Fibroblast of mammary gland (primary cell): ENCODE results near the gene PRXL2C.
A peak's percentile ranks its signal among the peaks of the same experiment; 100 is the strongest.
"Not testable (repeated sequence)": the region's sequence is repeated elsewhere in the genome, so short reads cannot be mapped to it uniquely, and the experiment has no call there.

Experiments
- DNase-seq: peaks from one replicate; pipeline ENCODE4 v3.0.0-alpha.2; 2010; ENCODE audit warnings: low read depth
- H3K4me3 ChIP-seq: 2 replicates; pipeline ENCODE4 v1.5.1; 2011; ENCODE audit warnings: low read depth, mild to moderate bottlenecking, low read length, moderate library complexity; ENCODE audit not compliant: control insufficient read depth
- CTCF ChIP-seq: conservative IDR thresholded peaks from 2 replicates; pipeline ENCODE4 v1.5.1; 2011; ENCODE audit warnings: low read depth, low read length, inconsistent platforms; ENCODE audit not compliant: control insufficient read depth, insufficient read depth

The PRXL2C gene

GRCh38 chr9:96617439-96618185 is 37.5 kb downstream of the PRXL2C start:
- TF ChIP-seq CTCF: no peak
- DNase-seq: no peak
- H3K4me3 ChIP-seq: peak overlapping the region; percentile 63

GRCh38 chr9:96616817-96617438 is 38.2 kb downstream of the PRXL2C start:
- no peak overlapping the region for H3K4me3 ChIP-seq
- TF ChIP-seq CTCF: no peak
- DNase-seq: no peak

- TF ChIP-seq CTCF: no peak
- H3K4me3 ChIP-seq: no peak overlapping the region
- no peak for DNase-seq
Observed at GRCh38 chr9:96615411-96615810, 39.7 kb downstream of the PRXL2C start.

- H3K4me3 ChIP-seq: not testable (repeated sequence)
Observed at GRCh38 chr9:96614664-96615063, 40.5 kb downstream of the PRXL2C start.

GRCh38 chr9:96612966-96613589 is 42.0 kb downstream of the PRXL2C start:
- TF ChIP-seq CTCF: no peak
- no peak overlapping the region for H3K4me3 ChIP-seq
- no peak for DNase-seq

More at GRCh38 chr9:96614664-96615063, 40.5 kb downstream of the PRXL2C start:
- DNase-seq: peak; percentile 55

- no peak for TF ChIP-seq CTCF
- peak; percentile 96 for DNase-seq
- H3K4me3 ChIP-seq: peak overlapping the region; percentile 18
Observed at GRCh38 chr9:96612105-96612965, 42.8 kb downstream of the PRXL2C start.

GRCh38 chr9:96611302-96611701 is 43.8 kb downstream of the PRXL2C start:
- H3K4me3 ChIP-seq: no peak overlapping the region
- DNase-seq: no peak
- no peak for TF ChIP-seq CTCF
